ENCODE results near the gene NRXN2.

Gene NRXN2

GRCh38 chr11:64685536-64685935, 37.5 kb downstream of the NRXN2 start:
- no peak for TF ChIP-seq GATA2 (IDR thresholded peaks at IDR 0.05; ENCODE audit: low read depth, low read length)
- no peak for TF ChIP-seq GATA3 (IDR thresholded peaks at IDR 0.05; ENCODE audit: low read depth, low read length)

GRCh38 chr11:64684357-64684756, 38.6 kb downstream of the NRXN2 start:
- TF ChIP-seq GATA2 (IDR thresholded peaks at IDR 0.05; ENCODE audit: low read depth, low read length) (no peak), GATA3 (IDR thresholded peaks at IDR 0.05; ENCODE audit: low read depth, low read length) (no peak)

GRCh38 chr11:64681171-64681570, 41.8 kb downstream of the NRXN2 start:
- TF ChIP-seq GATA2 (IDR thresholded peaks at IDR 0.05; ENCODE audit: low read depth, low read length) (no peak), GATA3 (IDR thresholded peaks at IDR 0.05; ENCODE audit: low read depth, low read length) (no peak)

GRCh38 chr11:64679846-64680245, 43.2 kb downstream of the NRXN2 start:
- TF ChIP-seq GATA3 (IDR thresholded peaks at IDR 0.05; ENCODE audit: low read depth, low read length) (no peak), GATA2 (IDR thresholded peaks at IDR 0.05; ENCODE audit: low read depth, low read length) (no peak)

GRCh38 chr11:64677441-64678023, 45.5 kb downstream of the NRXN2 start:
- TF ChIP-seq GATA2 (IDR thresholded peaks at IDR 0.05; ENCODE audit: low read depth, low read length), result no peak

- TF ChIP-seq GATA3 (IDR thresholded peaks at IDR 0.05; ENCODE audit: low read depth, low read length) (no peak), GATA2 (IDR thresholded peaks at IDR 0.05; ENCODE audit: low read depth, low read length) (no peak)
These were observed 46.8 kb downstream of the NRXN2 start for GRCh38 chr11:64676261-64676615.

- TF ChIP-seq GATA3 (IDR thresholded peaks at IDR 0.05; ENCODE audit: low read depth, low read length) (no peak), GATA2 (IDR thresholded peaks at IDR 0.05; ENCODE audit: low read depth, low read length) (no peak)
These were observed 47.3 kb downstream of the NRXN2 start for GRCh38 chr11:64675450-64676260.

GRCh38 chr11:64674774-64675173, 48.2 kb downstream of the NRXN2 start:
- TF ChIP-seq GATA2 (IDR thresholded peaks at IDR 0.05; ENCODE audit: low read depth, low read length) (no peak), GATA3 (IDR thresholded peaks at IDR 0.05; ENCODE audit: low read depth, low read length) (no peak)

GRCh38 chr11:64673279-64673678, 49.7 kb downstream of the NRXN2 start:
- TF ChIP-seq GATA3 (IDR thresholded peaks at IDR 0.05; ENCODE audit: low read depth, low read length), result no peak
- no peak for TF ChIP-seq GATA2 (IDR thresholded peaks at IDR 0.05; ENCODE audit: low read depth, low read length)

- no peak for TF ChIP-seq GATA2 (IDR thresholded peaks at IDR 0.05; ENCODE audit: low read depth, low read length)
- no peak for TF ChIP-seq GATA3 (IDR thresholded peaks at IDR 0.05; ENCODE audit: low read depth, low read length)
These were observed 50.1 kb downstream of the NRXN2 start for GRCh38 chr11:64672875-64673274.

GRCh38 chr11:64670975-64671374, 52.0 kb downstream of the NRXN2 start:
- no peak for TF ChIP-seq GATA3 (IDR thresholded peaks at IDR 0.05; ENCODE audit: low read depth, low read length)
- TF ChIP-seq GATA2 (IDR thresholded peaks at IDR 0.05; ENCODE audit: low read depth, low read length), result no peak

- TF ChIP-seq GATA2 (IDR thresholded peaks at IDR 0.05; ENCODE audit: low read depth, low read length) (no peak), GATA3 (IDR thresholded peaks at IDR 0.05; ENCODE audit: low read depth, low read length) (no peak)
These were observed 55.7 kb downstream of the NRXN2 start for GRCh38 chr11:64667154-64667745.

- TF ChIP-seq GATA3 (IDR thresholded peaks at IDR 0.05; ENCODE audit: low read depth, low read length) (no peak), GATA2 (IDR thresholded peaks at IDR 0.05; ENCODE audit: low read depth, low read length) (no peak)
These were observed 57.6 kb downstream of the NRXN2 start for GRCh38 chr11:64665411-64665821.

- TF ChIP-seq GATA3 (IDR thresholded peaks at IDR 0.05; ENCODE audit: low read depth, low read length) (no peak), GATA2 (IDR thresholded peaks at IDR 0.05; ENCODE audit: low read depth, low read length) (no peak)
These were observed 59.3 kb downstream of the NRXN2 start for GRCh38 chr11:64663656-64664055.

- TF ChIP-seq GATA2 (IDR thresholded peaks at IDR 0.05; ENCODE audit: low read depth, low read length), result no peak
These were observed 61.4 kb downstream of the NRXN2 start for GRCh38 chr11:64661614-64662013.
